Fibroblast of skin of back (primary cell): ENCODE results near the gene RAB35.
"Not testable (repeated sequence)": the region's sequence is repeated elsewhere in the genome, so short reads cannot be mapped to it uniquely, and the experiment has no call there.

Experiments
- DNase-seq: peaks from one replicate; pipeline ENCODE4 v3.0.0-alpha.2; 2013

The RAB35 gene

GRCh38 chr12:120055231-120056000 is 61.1 kb downstream of the RAB35 start:
- no peak for DNase-seq

GRCh38 chr12:120054293-120054692 is 62.3 kb downstream of the RAB35 start:
- no peak for DNase-seq

GRCh38 chr12:120051535-120051934 is 65.0 kb downstream of the RAB35 start:
- no peak for DNase-seq

GRCh38 chr12:120049426-120049825 is 67.1 kb downstream of the RAB35 start:
- no peak for DNase-seq

GRCh38 chr12:120048263-120048662 is 68.3 kb downstream of the RAB35 start:
- no peak for DNase-seq

GRCh38 chr12:120047072-120047471 is 69.5 kb downstream of the RAB35 start:
- no peak for DNase-seq

- not testable (repeated sequence) for DNase-seq
Measured at GRCh38 chr12:120045367-120045766, 71.2 kb downstream of the RAB35 start.
